NCI-H2107 (cell line): ENCODE measurements around the gene AP1B1.
"Not testable (repeated sequence)": the region's sequence is repeated elsewhere in the genome, so short reads cannot be mapped to it uniquely, and the experiment has no call there.

Source experiments
- DNase-seq: peaks from one replicate; lab custom pipeline; 2025; lab: John Stamatoyannopoulos, UW

AP1B1 gene

DNA sequence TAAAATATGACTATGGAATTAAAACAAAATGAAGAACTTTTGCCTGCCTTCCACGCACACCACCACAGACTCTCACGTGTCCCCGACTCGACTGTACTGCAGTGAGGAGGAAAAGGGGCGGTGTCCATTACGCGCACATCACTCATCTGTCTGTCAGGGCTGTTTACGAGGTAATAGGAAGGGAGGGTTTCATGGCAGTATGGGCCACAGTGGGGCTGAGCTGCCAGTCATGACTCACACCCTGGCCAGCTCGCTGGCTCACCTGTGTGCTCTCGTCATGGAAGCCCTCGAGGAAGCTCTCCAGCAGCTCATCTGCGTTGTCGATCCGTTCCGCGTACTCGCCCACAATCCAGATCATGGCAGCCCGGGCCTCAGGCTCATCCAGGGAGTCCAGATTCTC is 39.4 kb downstream of the AP1B1 start:
- DNase-seq, result no peak

DNA sequence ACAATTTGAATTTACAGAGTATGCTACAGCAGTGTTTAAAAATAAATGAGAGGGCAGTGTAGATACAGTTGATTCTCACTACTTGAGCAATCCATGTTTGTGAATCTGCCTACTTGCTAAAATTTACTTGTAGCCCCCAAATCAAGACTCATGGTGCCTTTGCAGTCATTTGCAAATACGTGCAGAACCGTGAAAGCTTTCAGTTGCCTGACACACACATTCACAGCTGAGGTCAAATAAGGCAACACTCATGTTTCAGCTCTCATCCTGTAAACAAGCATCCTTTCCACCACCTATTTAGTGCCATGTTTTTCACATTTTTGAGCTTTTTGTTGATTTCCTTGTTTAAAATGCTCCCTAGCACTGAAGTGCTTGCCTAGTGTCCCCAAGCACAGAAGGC is 40.3 kb downstream of the AP1B1 start:
- no peak for DNase-seq

DNA sequence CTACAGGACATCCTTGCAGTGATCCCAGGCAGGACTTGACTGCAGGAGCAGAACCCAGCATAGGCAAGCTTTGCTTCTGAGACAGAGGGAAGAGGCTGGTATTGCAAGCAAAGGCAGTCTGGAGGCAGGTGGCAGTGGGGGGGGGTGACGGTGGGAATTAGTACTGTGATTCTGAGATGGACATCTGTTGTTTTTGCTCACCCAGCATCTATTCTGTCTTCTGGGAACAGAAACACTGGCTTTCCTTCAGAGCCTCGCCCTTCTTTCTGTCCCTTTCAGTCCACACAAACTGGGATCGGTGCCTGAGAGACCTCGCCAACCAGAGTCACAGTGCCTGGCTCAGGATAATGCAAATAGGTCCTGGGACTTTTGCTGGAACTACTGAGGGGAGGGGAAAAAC is 41.7 kb downstream of the AP1B1 start:
- no peak for DNase-seq

- DNase-seq, result no peak
Measured at GRCh38 chr22:29345932-29346331, 42.4 kb downstream of the AP1B1 start.

DNA sequence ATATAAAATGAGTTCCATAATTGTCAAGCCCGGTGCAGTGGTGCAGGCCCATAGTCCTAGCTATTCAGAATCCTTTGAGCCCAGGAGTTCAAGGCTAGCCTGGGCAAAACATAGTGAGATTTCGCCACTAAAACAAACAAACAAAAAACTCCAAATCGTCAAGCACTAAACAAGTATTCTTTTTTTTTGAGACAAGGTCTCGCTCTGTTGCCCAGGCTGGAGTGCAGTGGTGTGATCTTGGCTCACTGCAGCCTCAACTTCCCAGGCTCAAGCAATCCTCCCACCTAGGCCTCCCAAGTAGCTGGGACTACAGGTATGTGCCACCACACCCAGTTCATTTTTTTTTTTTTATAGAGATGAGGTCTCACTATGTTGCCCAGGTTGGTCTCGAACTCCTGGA is 43.5 kb downstream of the AP1B1 start:
- not testable (repeated sequence) for DNase-seq

DNA sequence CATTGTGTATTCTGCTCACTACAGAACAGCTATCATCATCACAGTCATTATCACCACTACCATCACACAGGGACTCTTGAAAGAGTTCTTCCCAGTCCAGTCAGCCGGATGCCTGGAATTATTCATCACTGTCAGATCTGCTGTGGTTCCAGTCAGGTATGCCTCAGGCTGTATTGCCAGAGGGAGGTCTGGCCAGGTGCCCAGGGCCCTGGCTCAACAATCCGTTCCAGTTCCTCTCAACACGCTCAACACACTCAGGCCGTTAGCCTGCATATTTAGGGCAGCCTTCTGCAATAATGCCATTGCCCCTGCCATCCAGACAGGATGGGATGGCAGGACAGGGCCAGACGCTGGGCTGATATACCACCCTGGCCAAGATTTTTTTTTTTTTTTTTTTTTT is 44.2 kb downstream of the AP1B1 start:
- DNase-seq, result peak; percentile 56

DNA sequence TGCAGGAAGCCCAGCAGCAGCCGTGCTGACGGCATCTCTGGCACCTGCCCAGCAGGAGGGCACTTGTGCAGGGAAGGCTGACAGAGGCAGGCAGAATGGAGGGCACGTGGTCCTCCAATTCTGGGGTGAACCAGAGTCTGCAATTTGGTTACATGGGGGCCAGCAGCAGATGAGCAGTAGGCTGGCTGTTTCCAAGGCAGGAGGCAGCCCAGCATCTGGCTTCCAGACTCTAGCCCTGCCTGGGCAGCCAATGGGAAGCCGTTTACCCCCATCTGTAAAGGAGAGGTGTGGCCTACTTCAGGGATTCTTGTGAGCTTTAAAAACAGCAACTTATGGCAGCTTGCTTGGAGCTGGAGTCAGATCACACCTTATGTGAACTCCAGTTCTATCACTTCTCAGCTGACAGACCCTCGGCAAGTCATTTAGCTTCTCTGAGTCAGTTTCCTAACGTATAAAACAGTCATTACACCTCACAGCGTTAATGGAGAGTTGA is 45.0 kb downstream of the AP1B1 start:
- peak; percentile 52 for DNase-seq

DNA sequence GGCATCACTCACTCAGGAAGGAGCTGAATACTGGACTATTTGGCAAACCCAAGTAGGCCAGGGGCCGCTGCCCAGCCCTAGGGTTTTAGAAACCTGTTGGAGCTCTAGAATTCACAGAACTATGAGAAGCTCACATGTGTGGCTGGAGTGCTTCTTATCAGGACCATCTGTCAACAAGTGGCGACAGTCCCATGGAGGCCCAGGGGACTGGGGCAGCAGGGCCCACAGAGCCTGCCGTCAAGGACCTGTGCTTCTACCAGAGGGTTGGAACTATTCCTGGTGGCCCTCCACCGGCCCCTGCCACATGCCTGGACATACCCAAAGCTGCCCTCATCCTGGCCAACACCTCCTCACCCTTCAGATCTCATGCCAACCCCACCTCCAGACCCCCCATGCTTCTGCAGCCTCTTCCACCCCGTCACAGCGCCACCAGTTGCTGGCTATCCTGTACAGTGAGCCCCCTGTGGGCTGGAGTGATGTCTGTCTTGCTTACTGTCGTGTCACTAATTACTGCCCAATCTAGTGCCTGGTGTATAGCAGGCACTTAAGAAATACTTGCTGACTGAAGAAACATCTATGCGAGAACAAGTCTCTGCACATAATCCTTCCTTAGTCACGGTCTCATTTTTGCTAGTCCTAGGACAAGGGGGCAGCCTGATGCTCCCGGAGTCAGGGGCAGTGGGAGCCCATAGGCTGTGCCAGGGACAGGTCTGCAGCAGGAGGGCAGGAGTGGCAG is 45.6 kb downstream of the AP1B1 start:
- DNase-seq, result no peak

DNA sequence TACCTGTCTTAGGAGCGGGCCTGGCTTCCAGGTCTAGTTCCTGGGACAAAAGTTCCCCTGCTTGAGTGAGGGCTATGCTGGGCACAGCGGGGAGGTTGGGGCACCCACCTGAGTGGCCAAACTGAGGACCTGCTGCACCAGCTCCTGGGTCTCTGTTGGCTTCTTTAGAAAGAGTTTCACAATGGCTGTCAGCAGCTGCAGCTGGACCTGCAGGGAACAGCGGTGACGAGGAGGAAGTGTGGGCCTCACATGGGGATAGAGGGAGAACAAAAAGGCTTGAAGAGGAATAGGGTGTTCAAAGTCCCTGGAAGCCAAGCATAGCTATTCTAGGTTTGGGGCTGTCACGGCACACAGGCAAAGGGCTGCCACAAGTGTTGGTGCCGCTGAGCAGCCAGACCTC is 46.2 kb downstream of the AP1B1 start:
- no peak for DNase-seq

DNA sequence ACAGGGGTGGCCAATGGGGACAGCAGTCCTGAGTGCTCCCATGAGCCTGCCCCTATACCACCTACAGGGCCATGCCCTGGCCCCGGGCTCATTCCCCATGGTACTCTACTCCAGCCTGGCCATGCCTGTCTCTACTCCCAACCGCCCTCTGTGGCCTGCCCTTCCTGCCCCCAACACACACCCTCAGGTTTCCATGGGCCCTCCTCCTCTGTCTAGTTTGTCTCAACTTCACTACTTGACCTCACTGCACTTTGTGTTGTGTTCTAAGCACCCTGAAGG is 46.6 kb downstream of the AP1B1 start:
- no peak for DNase-seq

- DNase-seq, result no peak
Measured at GRCh38 chr22:29341056-29341848, 47.1 kb downstream of the AP1B1 start.

DNA sequence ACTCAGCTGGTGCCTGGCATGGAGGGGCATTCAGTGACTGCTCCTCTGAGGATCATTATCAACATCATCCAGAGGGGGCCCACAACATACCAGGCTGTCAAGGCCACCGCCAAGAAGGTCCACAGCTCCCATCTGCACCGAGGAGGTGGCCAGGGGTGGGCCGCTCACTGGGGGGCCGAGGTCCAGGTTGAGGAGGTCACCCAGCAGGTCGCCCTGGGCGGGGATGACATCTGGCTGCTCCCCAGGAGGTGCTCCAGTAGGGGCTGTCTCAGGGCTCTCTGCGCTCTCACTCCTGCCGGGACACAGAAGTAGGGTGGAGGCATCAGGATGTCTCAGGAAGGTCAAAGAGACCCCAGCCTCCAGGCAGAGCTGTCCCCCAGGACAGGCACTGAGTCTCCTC is 47.8 kb downstream of the AP1B1 start:
- DNase-seq, result no peak

GRCh38 chr22:29339381-29340235 is 48.8 kb downstream of the AP1B1 start:
- DNase-seq, result no peak

- DNase-seq, result no peak
Measured at GRCh38 chr22:29338398-29338797, 50.0 kb downstream of the AP1B1 start.

DNA sequence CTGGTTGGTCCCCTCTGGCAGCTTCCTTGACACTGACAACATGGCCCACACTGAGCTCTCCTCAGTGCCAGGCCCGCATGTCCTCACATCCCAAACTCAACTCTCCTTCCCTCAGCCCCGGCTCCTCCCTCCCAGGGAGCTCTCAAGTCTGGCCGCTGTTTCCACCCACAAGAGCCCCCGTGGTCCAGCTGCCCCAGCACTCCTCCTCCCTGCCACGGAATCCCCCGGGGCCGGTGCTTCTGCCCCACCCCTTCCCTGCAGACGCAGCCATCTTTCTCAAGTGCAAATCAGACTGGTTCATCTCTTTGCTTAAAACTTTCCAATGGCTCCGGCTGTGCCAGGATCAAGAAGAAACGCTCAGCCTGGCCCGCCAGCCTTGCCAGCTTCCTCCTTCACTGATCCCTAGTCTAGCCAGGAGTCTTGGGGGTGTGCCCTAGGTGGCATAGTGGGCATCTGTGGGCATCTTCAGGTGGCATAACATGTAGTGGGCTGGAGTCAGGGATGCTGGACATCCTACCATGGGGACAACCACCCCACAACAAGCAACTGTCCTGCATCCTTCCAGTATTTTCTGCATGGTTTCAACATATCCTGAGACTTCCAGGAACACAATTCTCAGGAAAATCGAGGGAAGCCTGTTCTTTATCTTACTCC is 50.6 kb downstream of the AP1B1 start:
- DNase-seq, result no peak

- DNase-seq, result no peak
Measured at GRCh38 chr22:29336751-29337490, 51.4 kb downstream of the AP1B1 start.

- DNase-seq, result no peak
Measured at GRCh38 chr22:29335656-29336055, 52.7 kb downstream of the AP1B1 start.

- no peak for DNase-seq
Measured at GRCh38 chr22:29334696-29335344, 53.5 kb downstream of the AP1B1 start.

- DNase-seq, result no peak
Measured at GRCh38 chr22:29334148-29334547, 54.2 kb downstream of the AP1B1 start.

- no peak for DNase-seq
Measured at GRCh38 chr22:29332886-29333496, 55.4 kb downstream of the AP1B1 start.
